Activated naive CD4-positive, alpha-beta T cell treated with anti-CD3 and anti-CD28 coated beads, Interleukin-2, amount 50 U/mL, for 16 hours (primary cell): ENCODE measurements around the gene MT2A.
"Not testable (repeated sequence)": the region's sequence is repeated elsewhere in the genome, so short reads cannot be mapped to it uniquely, and the experiment has no call there.

Experiments used
- DNase-seq: peaks from one replicate; pipeline ENCODE4 v3.0.0-alpha.2; 2020

MT2A gene

GRCh38 chr16:56608043-56608875, at the start of gene MT2A:
TSS of gene MT2A (plus strand) at chr16:56608584. CDS start at chr16:56608656, 72 bp downstream.
- DNase-seq, result peak; percentile 92

DNA sequence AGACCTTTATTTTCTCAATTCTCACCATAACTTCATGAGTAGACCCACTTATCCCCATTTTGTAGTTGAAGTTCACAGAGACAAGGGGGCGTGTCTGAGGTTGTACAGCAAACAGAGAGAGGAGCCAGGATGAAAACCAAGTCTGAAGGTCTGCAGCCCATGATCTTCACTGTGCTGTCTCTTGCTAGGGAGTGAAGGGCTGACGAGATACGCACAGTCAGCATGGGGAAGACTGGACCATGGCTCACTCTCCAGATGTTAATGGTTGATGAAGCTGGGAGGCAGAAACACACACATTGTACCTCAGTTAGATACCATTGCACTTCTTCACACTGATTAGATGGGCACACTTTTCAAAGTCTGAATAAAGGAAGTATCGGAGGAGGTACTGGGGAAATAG, 49.3 kb upstream of the MT2A start:
- no peak for DNase-seq

- DNase-seq, result no peak
Observed at GRCh38 chr16:56560447-56560846, 47.9 kb upstream of the MT2A start.

GRCh38 chr16:56561126-56561525, 47.3 kb upstream of the MT2A start:
- DNase-seq, result no peak

- DNase-seq, result no peak
Observed at GRCh38 chr16:56564793-56565477, 43.4 kb upstream of the MT2A start, which contains the start of gene MT4. TSS of gene MT4 (plus strand) at chr16:56565073. CDS start at chr16:56565129, 56 bp downstream.

- no peak for DNase-seq
Observed at GRCh38 chr16:56569971-56570370, 38.4 kb upstream of the MT2A start.

GRCh38 chr16:56571525-56571924, 36.9 kb upstream of the MT2A start:
- DNase-seq, result no peak

DNA sequence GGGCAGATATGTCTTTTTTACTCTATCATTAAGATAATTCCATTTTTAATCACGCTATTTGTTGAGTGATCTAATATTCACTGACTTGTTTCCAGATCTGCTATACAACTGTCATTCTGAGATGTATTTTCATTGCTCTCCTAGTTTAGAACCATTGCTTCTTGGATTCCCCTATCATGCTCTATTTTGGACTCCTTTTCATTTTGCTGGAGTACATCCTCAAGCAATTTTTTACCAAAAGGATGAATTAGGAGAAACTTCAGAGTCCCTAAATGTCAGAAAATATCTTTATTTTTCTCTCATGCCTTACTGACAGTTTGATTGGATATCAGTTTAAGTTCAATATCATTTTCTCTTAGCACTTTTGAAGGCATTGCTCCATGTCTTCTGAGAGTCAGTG, 33.8 kb upstream of the MT2A start:
- DNase-seq, result no peak

DNA sequence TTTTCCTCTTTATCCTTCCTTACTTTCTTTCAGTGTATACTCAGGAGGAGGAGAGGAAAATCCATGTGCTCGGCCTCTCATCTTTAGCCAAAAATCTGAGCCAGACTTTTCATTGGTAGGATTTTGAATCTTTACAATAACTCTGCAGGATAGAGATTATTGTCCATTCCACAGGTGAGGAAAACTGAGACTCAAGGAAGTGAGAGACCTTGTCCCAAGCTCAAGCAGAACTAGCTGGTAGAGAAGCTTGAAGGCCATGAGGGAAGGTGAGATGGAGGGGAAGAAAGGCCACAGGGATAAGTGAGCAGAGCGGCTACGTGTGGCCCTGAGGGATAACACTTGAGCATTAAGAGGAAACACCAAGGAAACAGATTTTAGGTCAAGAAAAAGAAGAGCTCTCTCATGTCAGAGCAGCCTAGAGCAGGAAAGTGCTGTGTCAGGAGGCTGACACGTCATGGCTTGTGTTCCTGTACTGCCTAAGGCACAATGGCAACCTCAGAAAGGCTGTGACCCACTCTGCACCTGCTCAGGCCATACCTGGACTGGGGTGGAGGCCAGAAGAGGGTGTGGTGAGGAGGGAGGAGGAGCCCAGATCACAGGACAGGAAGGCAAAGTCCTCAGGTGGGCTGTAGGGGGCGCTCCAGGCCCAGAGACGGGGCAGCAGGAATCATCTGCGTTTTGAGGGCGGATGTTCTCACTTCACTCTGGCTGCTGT, 31.6 kb upstream of the MT2A start:
- peak; percentile 88 for DNase-seq

- no peak for DNase-seq
Observed at GRCh38 chr16:56577300-56577625, 31.1 kb upstream of the MT2A start.

DNA sequence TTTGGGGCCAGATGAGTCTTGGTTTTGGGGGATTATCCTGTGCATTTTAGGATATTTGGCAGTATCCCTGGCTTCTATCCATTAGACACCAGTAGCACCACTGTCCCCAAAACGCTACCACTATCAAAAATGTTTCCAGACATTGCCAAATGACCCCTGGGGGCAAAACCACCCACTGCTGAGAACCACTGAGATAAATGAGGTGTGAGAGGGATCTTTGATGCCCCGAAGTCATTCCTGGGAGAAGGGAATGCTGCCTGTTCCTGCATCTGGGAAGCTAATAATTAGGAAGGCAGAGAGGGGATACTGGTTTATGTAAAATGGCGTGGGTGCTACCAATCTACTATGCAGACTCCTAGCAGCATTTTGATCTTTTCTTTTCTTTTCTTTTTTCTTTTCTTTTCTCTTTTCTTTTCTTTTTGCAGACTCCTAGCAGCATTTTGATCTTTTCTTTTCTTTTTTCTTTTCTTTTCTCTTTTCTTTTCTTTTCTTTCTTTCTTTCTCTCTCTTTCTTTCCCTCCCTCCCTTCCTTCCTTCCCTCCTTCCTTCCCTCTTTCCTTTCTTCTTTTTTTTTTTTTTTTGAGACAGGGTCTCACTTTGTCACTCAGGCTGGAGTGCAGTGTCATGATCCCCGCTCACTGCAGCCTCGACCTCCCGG, 27.9 kb upstream of the MT2A start:
- DNase-seq, result no peak

- not testable (repeated sequence) for DNase-seq
Observed at GRCh38 chr16:56582911-56583310, 25.5 kb upstream of the MT2A start.

- no peak for DNase-seq
Observed at GRCh38 chr16:56583351-56584168, 24.8 kb upstream of the MT2A start.

DNA sequence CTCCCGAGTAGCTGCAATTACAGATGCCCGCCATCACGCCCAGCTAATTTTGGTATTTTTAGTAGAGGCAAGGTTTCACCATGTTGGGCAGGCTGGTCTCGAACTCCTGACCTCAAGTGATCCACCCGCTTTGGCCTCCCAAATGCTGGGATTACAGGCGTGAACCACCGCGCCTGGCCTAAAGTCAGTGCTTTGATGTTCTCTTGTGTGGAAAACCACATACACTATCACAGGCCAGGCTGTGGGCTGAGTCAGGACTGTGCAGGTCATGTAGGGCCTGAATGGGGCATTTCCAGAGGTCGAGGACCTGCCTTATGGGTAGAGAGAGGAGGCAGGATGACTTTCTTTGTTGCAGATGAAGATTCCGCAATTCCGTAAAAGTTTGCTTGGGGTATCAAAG, 24.1 kb upstream of the MT2A start:
- no peak for DNase-seq

- DNase-seq, result no peak
Observed at GRCh38 chr16:56588781-56589140, 19.6 kb upstream of the MT2A start.

DNA sequence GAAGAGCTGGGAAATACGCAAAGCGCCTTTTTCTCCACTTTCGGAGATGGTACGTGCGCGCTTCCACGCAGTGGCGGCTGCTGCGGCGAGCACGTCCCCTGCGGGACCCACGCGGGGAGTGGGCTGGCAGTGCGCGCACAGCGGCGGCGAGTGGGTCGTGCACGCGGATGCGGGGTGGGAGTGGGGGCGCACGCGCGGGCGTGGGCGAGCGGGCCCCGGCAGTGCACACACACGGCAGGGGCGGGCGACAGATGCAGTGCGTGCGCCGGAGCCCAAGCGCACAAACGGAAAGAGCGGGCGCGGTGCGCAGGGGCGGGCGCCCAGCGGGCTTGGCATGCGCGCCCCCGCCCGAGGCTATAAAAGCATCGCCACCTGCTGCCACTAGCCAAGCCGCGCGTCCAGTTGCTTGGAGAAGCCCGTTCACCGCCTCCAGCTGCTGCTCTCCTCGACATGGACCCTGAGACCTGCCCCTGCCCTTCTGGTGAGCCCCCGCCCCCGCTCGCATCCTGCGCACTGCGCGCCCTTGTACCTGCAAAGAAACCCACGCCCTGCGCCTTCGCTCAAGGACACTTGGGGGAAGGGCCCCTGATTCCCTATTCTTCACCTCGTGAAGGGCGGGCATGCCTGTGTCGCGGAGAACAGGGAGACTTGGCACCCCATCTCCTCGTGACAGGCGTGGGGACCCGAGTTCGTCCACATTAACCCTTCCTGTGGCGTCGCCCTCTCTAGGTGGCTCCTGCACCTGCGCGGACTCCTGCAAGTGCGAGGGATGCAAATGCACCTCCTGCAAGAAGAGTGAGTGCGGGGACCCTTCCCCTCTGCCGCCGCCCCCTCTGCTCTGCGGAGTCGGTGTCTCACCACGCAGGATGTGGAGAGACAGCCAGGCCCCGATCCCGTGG, 19.0 kb upstream of the MT2A start, which contains the start of gene MT3:
Gene MT3 (plus strand): TSS at position 388 of the 899 bp plus-strand sequence. CDS start 63 bp downstream, at position 451.
- peak; percentile 49 for DNase-seq

DNA sequence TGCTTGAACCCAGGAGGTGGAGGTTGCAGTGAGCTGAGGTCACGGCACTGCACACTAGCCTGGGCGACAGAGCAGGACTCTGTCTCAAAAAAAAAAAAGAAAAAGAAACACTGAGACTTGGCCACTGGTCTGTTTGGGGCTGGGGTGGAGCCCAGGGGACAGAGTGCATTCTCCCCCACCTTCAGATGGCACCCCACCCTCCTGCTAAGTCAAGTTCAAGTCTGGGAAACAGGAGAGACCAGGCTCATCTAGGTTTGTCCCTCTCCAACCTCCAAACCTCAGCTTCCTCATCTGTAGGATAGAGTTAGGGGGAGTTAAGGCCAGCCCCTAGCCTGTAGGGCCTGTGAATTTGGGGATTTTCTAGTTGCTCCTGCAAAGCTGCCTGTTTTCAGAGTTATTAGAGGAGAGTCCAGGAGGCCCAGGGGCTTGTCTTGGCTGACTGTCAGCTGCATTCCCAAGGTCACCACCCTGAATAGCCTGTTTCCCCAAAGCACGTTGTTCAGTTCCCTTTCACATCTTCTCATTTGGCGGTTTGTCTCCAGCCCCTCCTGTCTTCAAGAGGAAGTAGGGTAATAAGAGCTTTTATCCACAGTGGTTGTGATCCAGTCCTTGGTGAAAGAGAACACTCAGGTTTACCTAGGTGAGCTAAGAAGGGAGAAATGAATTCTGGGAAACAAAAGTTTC, 16.9 kb upstream of the MT2A start:
- no peak for DNase-seq

DNA sequence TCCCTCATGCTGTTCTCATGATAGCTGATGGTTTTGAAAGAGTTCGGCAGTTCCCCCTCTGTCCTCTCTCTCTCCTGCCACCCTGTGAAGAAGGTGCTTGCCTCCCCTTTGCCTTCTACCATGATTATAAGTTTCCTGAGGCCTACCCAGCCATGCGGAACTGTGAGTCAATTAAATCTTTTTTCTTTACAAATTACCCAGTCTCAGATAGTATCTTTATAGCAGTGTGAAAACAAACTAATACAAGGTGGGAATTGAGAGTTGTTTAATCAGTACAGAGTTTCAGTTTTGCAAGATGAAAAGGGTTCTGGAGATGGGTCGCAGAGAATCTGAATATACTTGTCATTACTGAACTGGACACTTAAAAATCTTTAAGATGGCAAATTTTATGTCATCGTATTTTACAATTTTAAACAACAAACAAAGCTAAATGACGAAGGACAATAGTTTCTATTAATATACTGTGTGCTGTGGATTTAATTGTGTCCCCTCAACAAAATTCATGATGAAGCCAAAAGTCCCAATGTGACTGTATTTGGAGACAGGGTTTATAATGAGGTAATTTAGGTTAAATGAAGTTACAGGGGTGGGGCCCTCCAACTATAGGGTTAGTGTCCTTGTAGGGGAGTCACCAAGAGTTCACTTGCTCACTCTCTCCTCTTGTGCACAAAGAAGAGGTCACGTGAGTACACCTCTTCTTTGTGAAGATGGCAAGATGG, 14.7 kb upstream of the MT2A start:
- DNase-seq, result no peak

DNA sequence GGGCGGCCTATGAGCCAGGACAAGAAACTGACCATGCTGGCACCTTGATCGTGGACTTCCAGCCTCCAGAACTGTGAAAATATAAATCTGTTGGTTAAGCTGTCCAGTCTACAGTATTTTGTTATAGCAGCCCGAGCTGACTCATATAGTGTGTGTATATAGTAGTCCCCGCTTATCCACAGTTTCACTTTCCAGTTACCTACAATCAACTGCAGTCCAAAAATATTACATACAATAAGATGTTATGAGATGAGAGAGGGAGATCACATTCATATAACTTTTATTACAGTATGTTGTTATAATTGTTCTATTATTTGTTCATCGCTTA, 14.1 kb upstream of the MT2A start:
- no peak for DNase-seq

DNA sequence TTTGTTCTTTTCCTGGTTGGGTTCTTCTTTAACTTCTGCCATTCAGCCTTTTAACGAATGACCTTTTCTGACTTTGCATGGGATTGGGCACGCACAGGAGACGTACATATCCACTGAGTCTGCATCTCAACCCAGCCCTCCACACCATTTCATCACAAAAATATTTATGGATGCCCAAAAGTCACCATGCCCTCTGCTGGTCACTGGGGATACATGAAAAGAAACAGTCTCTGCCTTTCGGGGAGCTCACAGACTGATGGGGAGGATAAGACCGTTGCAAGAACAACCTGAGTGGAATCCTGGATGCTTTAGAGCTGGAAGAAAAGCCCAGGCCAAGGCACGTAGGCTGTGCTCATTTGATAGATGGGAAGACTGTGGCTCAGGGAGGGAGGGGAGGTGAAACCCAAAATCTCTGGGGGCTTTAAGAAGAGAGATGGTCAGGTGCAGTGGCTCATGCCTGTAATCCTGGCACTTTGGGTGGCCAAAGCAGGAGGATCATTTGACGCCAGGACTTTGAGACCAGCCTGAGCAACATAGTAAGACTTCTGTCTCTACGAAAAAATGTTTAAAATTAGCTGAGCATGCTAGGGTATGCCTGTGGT, 7.9 kb upstream of the MT2A start:
- no peak for DNase-seq
